Mammary epithelial cell (primary cell): ENCODE measurements around the gene AKAP9.

Experiments
- EZH2 ChIP-seq: IDR thresholded peaks from 2 replicates; pipeline ENCODE4 v1.6.1; 2012; ENCODE audit warnings: low read length, inconsistent platforms, borderline replicate concordance
- TF ChIP-seq, protein P1 (sequence below), 2 donors: IDR thresholded peaks in 1 of 2; conservative IDR thresholded peaks in 1 of 2; 2 replicates each; pipeline ENCODE4 v1.5.1; 2011 to 2012; ENCODE audit warnings: inconsistent platforms in 2 of 2, low read length in 2 of 2, mild to moderate bottlenecking in 2 of 2, control low read depth in 1 of 2, low read depth in 1 of 2; ENCODE audit not compliant: insufficient read depth in 1 of 2; ENCODE audit errors: extremely low read depth in 1 of 2

DNA sequence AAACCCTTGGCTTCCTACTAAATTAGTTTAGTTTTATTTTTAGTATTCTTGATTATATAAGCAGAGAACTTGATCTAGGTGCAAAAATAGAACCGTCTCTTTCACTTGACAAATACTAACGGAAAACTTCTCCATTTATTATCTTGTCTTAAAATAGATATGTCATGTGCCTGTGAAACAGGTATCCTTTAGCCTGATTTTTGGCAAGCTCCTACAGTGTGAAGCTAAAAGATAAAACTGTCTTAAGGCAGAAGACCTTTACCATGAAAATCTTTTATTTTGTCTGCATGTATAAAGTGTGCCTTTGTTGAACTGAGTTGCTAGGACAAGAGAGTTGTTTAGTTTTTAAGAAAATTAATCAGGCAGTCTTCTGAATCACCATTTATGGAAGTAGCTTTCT lies 103.0 kb downstream of the AKAP9 start:
- TF ChIP-seq, protein P1, sequence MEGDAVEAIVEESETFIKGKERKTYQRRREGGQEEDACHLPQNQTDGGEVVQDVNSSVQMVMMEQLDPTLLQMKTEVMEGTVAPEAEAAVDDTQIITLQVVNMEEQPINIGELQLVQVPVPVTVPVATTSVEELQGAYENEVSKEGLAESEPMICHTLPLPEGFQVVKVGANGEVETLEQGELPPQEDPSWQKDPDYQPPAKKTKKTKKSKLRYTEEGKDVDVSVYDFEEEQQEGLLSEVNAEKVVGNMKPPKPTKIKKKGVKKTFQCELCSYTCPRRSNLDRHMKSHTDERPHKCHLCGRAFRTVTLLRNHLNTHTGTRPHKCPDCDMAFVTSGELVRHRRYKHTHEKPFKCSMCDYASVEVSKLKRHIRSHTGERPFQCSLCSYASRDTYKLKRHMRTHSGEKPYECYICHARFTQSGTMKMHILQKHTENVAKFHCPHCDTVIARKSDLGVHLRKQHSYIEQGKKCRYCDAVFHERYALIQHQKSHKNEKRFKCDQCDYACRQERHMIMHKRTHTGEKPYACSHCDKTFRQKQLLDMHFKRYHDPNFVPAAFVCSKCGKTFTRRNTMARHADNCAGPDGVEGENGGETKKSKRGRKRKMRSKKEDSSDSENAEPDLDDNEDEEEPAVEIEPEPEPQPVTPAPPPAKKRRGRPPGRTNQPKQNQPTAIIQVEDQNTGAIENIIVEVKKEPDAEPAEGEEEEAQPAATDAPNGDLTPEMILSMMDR (conservative IDR thresholded peaks at IDR 0.05 in 1 of 2, IDR thresholded peaks at IDR 0.05 in 1 of 2; ENCODE audit: extremely low read depth in 1 of 2, insufficient read depth in 1 of 2, low read depth in 1 of 2, low read length in 2 of 2), result no peak
- no peak for TF ChIP-seq EZH2
